NCI-H2196 (cell line): ENCODE data around the gene CDRT4.
"Not testable (repeated sequence)": the region's sequence is repeated elsewhere in the genome, so short reads cannot be mapped to it uniquely, and the experiment has no call there.

ENCODE experiments used
- DNase-seq: peaks from one replicate; lab custom pipeline; 2025; ENCODE audit not compliant: unreplicated experiment; lab: John Stamatoyannopoulos, UW

CDRT4 gene

DNA sequence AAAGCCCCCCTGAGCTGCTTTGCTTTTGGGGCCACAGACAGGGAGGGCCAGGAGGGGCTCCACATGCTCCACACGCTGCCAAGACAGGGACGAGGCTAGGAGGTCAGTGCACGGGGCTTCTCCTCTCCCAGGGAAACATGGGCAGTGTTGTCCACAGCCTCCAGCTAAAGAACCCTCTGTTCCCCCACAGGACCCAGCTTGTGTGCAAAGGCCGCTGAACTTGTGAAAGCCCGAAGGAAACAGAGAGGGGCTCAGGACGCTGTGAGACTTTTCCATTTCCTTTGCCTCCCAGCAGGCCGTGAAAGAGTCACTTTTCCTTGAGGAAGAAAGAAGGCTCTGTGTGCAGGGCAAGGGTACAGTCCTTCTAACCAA is 9.7 kb downstream of the CDRT4 start:
- DNase-seq = no peak

DNA sequence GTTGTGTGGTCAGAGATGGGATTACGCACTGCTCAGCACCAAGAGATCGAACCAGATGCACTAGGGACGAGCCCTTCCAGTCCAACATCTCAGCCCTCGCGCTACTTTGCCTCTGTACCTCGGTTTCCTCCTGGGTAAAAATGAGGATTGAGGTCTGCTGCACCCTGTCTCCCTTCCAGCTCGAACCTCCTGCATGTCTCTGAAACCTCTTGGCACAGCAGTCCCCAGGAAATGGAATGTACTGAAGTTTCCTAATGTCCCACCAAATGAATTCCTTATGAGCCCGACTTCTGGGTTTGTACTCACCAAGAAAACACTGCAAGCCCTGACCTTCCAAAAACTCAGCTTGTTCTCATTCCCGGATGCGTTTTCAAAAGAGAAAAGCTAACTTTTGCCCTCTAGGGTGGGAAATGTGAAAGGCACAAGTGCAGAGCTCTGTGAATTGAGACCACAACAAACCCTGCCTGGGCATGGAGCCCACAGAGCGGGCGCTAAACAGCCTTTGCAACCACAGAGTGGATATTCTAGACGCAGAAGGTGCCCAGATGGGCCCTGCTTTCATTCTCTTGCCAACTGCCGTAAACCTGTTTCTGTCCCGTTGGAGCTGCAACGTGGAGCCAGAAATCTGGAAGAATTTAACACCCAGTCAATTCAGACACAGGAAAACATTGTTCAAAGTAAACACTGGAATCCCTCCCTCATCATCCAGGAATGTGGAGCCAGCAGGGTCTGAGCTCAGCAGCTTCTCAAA is 10.3 kb downstream of the CDRT4 start:
- peak; percentile 62 for DNase-seq

- DNase-seq = no peak
Measured at GRCh38 chr17:15456496-15456895, 10.9 kb downstream of the CDRT4 start.

- DNase-seq = no peak
Measured at GRCh38 chr17:15454346-15454745, 13.1 kb downstream of the CDRT4 start.

GRCh38 chr17:15453782-15454181 is 13.6 kb downstream of the CDRT4 start:
- no peak for DNase-seq

DNA sequence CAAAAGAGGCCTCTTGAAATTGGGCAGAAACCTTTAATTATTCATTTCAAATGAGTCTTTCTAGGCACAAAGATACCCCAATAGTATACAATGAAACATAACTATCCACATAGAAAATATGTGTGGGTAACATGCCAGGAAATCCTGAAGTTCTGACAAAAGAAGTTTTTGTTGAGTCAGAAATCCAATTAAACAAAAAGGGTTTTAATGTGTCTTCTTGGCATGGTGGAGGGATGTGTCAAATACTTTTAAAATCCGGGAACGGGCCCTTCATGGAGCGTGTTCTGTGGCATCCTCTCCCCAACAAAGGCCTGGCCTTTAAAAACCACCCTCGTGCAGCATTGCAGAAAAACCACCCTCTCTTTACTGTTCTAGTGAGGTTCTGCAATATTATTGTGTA is 14.2 kb downstream of the CDRT4 start:
- DNase-seq = no peak

GRCh38 chr17:15452746-15453145 is 14.7 kb downstream of the CDRT4 start:
- no peak for DNase-seq

DNA sequence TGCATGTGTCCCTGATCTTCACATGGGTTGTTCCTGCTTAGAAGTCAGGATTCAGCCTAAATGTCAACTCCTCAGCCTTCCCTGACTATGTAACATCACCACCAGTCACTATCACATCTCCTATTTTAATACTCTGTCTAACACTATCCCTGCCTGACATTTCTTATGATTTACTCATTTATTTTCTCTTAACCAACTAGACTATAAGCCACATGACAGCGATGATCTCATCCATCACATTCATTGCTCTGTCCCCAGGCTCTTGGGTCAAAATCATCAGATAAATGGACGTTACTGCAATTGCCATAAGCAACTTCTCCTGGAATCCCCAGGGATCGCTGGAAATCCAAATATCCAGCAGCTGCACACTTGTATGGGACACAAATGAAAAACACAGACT is 15.7 kb downstream of the CDRT4 start:
- DNase-seq = no peak

GRCh38 chr17:15448580-15448956 is 18.9 kb downstream of the CDRT4 start:
- DNase-seq = no peak

GRCh38 chr17:15447928-15448579 is 19.4 kb downstream of the CDRT4 start:
- DNase-seq = no peak

DNA sequence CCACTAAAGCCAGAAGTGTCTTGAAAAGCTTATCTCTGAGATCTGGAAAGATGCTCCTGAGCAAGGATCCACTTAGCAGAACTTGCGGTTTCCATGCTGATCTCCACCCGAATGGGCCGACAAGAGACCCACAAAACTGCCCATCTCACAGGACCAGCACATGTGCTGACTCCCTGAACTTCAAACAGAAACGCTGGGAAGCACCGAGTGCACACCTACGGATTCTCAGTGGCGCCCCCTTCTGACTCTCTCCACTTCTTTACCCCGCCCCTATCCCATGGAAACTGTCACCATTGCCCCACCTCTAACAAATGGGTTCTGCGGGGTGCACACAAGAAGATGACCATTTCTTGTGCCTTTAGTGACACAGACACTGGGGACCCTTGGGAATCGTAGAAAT is 21.4 kb downstream of the CDRT4 start:
- DNase-seq = no peak

- DNase-seq = no peak
Measured at GRCh38 chr17:15444805-15445204, 22.6 kb downstream of the CDRT4 start.

- DNase-seq = no peak
Measured at GRCh38 chr17:15442311-15443180, 24.9 kb downstream of the CDRT4 start.

GRCh38 chr17:15441315-15441714 is 26.1 kb downstream of the CDRT4 start:
- DNase-seq = no peak

DNA sequence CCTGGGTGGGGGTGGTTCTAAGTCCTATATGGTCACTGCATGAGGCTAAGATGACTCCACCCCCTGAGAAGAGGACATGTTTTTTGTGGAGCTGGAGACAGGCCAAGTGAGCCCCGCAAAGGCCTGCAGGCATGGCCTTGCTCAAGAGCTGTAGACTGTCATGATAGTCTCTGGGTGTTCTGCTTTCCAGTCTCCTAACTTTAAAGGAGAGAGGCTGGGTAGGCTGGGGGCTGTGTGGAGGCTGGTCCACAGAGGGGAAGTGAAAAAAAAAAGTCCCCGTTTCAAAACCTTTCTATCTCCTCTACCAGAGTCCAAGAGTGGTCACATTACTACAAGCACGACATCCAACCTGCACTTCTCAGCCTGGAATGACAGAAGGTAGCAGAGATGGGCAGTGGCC is 27.1 kb downstream of the CDRT4 start:
- DNase-seq = no peak

GRCh38 chr17:15439205-15439985 is 28.0 kb downstream of the CDRT4 start:
- DNase-seq = not testable (repeated sequence)

GRCh38 chr17:15438491-15439105 is 28.8 kb downstream of the CDRT4 start:
- DNase-seq = no peak

GRCh38 chr17:15437303-15437635 is 30.2 kb downstream of the CDRT4 start:
- no peak for DNase-seq

GRCh38 chr17:15436473-15437302 is 30.7 kb downstream of the CDRT4 start:
- DNase-seq = no peak

DNA sequence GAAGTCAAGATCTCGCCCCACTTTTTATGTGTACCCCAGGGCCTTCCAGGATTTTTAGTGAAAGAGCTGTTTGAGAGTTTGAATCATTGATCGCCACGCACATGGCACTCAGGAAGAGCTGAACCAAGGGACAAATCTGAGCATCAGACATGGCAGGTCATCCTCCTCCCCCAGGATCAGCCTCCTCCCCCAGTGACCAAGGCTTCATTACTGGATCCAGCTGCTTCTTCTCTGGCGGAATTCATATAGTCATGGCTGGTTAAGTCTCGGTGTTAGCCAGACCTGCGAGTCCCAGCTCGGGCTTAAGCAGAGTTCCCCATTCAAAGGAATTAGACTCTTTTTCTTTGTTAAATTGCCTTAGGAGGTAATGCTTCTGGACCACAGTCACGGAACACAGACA is 32.5 kb downstream of the CDRT4 start:
- DNase-seq = no peak
